Astrocyte (in vitro differentiated cells and primary cell): Measurements from ENCODE around the gene FADS3. TPM values are rescaled to one million over a fixed set of nuclear protein-coding genes. Genes with fewer than 3 reads are reported as not detected.

Experiments
- DNase-seq: peaks from one replicate; pipeline ENCODE4 v3.0.0-alpha.2; 2010; ENCODE audit warnings: low read depth
- FAIRE-seq: peaks from 2 replicates; lab custom pipeline; 2011; peaks lifted over from hg19 to GRCh38; lab: Jason Lieb, UNC
- H2AFZ ChIP-seq: 2 replicates; pipeline ENCODE4 v1.6.0; 2012; ENCODE audit warnings: low read depth, low read length, inconsistent platforms
- H3K27ac ChIP-seq: 2 replicates; pipeline ENCODE4 v1.5.1; 2011; ENCODE audit warnings: low read depth, low read length, inconsistent platforms
- H3K27me3 ChIP-seq: 2 replicates; pipeline ENCODE4 v1.6.0; 2011; ENCODE audit warnings: low read length, inconsistent platforms; ENCODE audit not compliant: insufficient read depth
- H3K36me3 ChIP-seq: 2 replicates; pipeline ENCODE4 v1.5.1; 2011; ENCODE audit warnings: low read length, inconsistent platforms; ENCODE audit not compliant: insufficient read depth
- H3K4me1 ChIP-seq: 2 replicates; pipeline ENCODE4 v1.5.1; 2011; ENCODE audit warnings: low read length, inconsistent platforms; ENCODE audit not compliant: insufficient read depth
- H3K4me2 ChIP-seq: 2 replicates; pipeline ENCODE4 v1.6.0; 2012; ENCODE audit warnings: low read length, inconsistent platforms
- H3K4me3 ChIP-seq: 2 replicates; pipeline ENCODE4 v1.5.1; 2011; ENCODE audit warnings: low read depth, mild to moderate bottlenecking, low read length, inconsistent platforms; ENCODE audit not compliant: insufficient read depth
- H3K79me2 ChIP-seq: 2 replicates; pipeline ENCODE4 v1.6.0; 2012; ENCODE audit warnings: mild to moderate bottlenecking, low read length, inconsistent platforms; ENCODE audit not compliant: insufficient read depth
- H3K9ac ChIP-seq: 2 replicates; pipeline ENCODE4 v1.6.0; 2012; ENCODE audit warnings: mild to moderate bottlenecking, low read length, inconsistent platforms
- H3K9me3 ChIP-seq: 2 replicates; pipeline ENCODE4 v1.5.1; 2012; ENCODE audit warnings: low read depth, mild to moderate bottlenecking, low read length, inconsistent platforms; ENCODE audit not compliant: insufficient read depth
- H4K20me1 ChIP-seq: 2 replicates; pipeline ENCODE4 v1.6.0; 2012; ENCODE audit warnings: low read length, inconsistent platforms; ENCODE audit not compliant: insufficient read depth
- H3K27ac Mint-ChIP-seq: one replicate; pipeline ENCODE4 v1.8.0; 2021; ENCODE audit warnings: mild to moderate bottlenecking, mixed read lengths; ENCODE audit not compliant: unreplicated experiment
- H3K27me3 Mint-ChIP-seq: one replicate; pipeline ENCODE4 v1.8.0; 2021; ENCODE audit warnings: low read depth, mixed read lengths; ENCODE audit not compliant: unreplicated experiment
- H3K36me3 Mint-ChIP-seq: one replicate; pipeline ENCODE4 v1.8.0; 2021; ENCODE audit warnings: low read depth, mixed read lengths; ENCODE audit not compliant: unreplicated experiment
- H3K4me1 Mint-ChIP-seq: one replicate; pipeline ENCODE4 v1.8.0; 2021; ENCODE audit warnings: low read depth, mixed read lengths; ENCODE audit not compliant: unreplicated experiment
- H3K4me3 Mint-ChIP-seq: one replicate; pipeline ENCODE4 v1.8.0; 2021; ENCODE audit warnings: mild to moderate bottlenecking, moderate library complexity, mixed read lengths; ENCODE audit not compliant: unreplicated experiment
- H3K9me3 Mint-ChIP-seq: one replicate; pipeline ENCODE4 v1.8.0; 2021; ENCODE audit warnings: mild to moderate bottlenecking, mixed read lengths; ENCODE audit not compliant: unreplicated experiment
- CTCF ChIP-seq: IDR thresholded peaks from 2 replicates; pipeline ENCODE4 v1.5.1; 2011; ENCODE audit warnings: low read depth, mild to moderate bottlenecking, inconsistent platforms, low read length, moderate library complexity; ENCODE audit not compliant: insufficient read depth
- EZH2 ChIP-seq: IDR thresholded peaks from 2 replicates; pipeline ENCODE4 v1.6.1; 2012; ENCODE audit warnings: mild to moderate bottlenecking, low read length, inconsistent platforms; ENCODE audit not compliant: insufficient read depth
- total RNA-seq: library from RNA; stranded (reverse); gene quantifications from 2 replicates; pipeline ENCODE4 v1.2.1, GENCODE V29; 2021

The FADS3 gene
- total RNA-seq, 1 donor from 2014 or later, result 59.1 TPM

- H3K4me1 Mint-ChIP-seq, result peaks cover 3% of the 10 kb centered on the region
- no peak overlapping the region for H3K9ac ChIP-seq
- no peak for DNase-seq
- no peak for TF ChIP-seq CTCF
- no peak for TF ChIP-seq EZH2
- no peaks in the 10 kb centered on the region for H3K79me2 ChIP-seq
- no peak overlapping the region for H3K27ac ChIP-seq
- peaks cover 7% of the 10 kb centered on the region for H4K20me1 ChIP-seq
- no peaks in the 10 kb centered on the region for H3K9me3 ChIP-seq
- no peak overlapping the region for H3K4me2 ChIP-seq
- peaks cover 7% of the 10 kb centered on the region for H3K36me3 Mint-ChIP-seq
- H3K27ac Mint-ChIP-seq, result peak overlapping the region; percentile 58
- no peak overlapping the region for H3K4me3 ChIP-seq
- peaks cover 6% of the 10 kb centered on the region for H3K27me3 Mint-ChIP-seq
- H3K27me3 ChIP-seq, result no peaks in the 10 kb centered on the region
- H3K4me1 ChIP-seq, result peaks cover 9% of the 10 kb centered on the region
- no peak overlapping the region for H3K4me3 Mint-ChIP-seq
- H3K36me3 ChIP-seq, result no peaks in the 10 kb centered on the region
- peaks cover 3% of the 10 kb centered on the region for H3K9me3 Mint-ChIP-seq
- no peak for FAIRE-seq
- no peak overlapping the region for H2AFZ ChIP-seq
Observed at GRCh38 chr11:61869708-61870451, 21.5 kb downstream of the FADS3 start.

- Histone ChIP-seq H3K79me2 (no peaks in the 10 kb centered on the region), H3K4me1 (peaks cover 9% of the 10 kb centered on the region), H4K20me1 (peaks cover 7% of the 10 kb centered on the region), H3K27me3 (no peaks in the 10 kb centered on the region), H3K4me3 (no peak overlapping the region), H3K9me3 (no peaks in the 10 kb centered on the region), H3K9ac (no peak overlapping the region), H3K27ac (no peak overlapping the region), H2AFZ (no peak overlapping the region), H3K36me3 (no peaks in the 10 kb centered on the region), H3K4me2 (no peak overlapping the region)
- Mint-ChIP-seq H3K9me3 (peaks cover 3% of the 10 kb centered on the region), H3K4me1 (peaks cover 3% of the 10 kb centered on the region), H3K27me3 (peaks cover 6% of the 10 kb centered on the region), H3K36me3 (peaks cover 10% of the 10 kb centered on the region), H3K4me3 (no peak overlapping the region), H3K27ac (peak overlapping the region; percentile 58)
- no peak for TF ChIP-seq CTCF
- no peak for TF ChIP-seq EZH2
- FAIRE-seq (no peak), DNase-seq (no peak)
Observed at GRCh38 chr11:61869429-61869707, 22.0 kb downstream of the FADS3 start.
